Measurements from ENCODE around the gene ACTN1.

DNA sequence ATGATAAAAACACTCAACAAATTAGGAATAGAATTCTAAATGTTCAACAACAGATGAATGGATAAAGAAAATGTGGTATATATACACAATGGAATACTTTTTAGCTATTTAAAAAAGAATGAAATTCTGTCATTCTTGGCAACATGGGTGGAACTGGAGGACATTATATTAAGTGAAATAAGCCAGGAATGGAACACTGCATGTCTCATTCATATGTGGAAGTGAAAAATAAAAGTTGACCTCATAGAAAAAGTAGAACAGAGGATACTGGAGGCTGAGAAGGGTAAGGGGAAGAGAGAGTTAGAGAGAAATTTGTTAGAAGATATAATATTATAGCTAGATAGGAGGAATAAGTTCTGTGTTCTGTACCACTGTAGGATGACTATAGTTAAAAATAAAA is 150.4 kb downstream of the ACTN1 start:
- TF ChIP-seq, protein P1, sequence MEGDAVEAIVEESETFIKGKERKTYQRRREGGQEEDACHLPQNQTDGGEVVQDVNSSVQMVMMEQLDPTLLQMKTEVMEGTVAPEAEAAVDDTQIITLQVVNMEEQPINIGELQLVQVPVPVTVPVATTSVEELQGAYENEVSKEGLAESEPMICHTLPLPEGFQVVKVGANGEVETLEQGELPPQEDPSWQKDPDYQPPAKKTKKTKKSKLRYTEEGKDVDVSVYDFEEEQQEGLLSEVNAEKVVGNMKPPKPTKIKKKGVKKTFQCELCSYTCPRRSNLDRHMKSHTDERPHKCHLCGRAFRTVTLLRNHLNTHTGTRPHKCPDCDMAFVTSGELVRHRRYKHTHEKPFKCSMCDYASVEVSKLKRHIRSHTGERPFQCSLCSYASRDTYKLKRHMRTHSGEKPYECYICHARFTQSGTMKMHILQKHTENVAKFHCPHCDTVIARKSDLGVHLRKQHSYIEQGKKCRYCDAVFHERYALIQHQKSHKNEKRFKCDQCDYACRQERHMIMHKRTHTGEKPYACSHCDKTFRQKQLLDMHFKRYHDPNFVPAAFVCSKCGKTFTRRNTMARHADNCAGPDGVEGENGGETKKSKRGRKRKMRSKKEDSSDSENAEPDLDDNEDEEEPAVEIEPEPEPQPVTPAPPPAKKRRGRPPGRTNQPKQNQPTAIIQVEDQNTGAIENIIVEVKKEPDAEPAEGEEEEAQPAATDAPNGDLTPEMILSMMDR (conservative IDR thresholded peaks at IDR 0.05), result no peak
- no peak for TF ChIP-seq ZFX (IDR thresholded peaks at IDR 0.05)
